Measurements from ENCODE around the gene SCN2A.

Gene SCN2A

GRCh38 chr2:165427686-165428085 is 188.5 kb downstream of the SCN2A start:
- no peak for DNase-seq

- no peak for DNase-seq
Measured at GRCh38 chr2:165428926-165429325, 189.7 kb downstream of the SCN2A start.

GRCh38 chr2:165431014-165431413 is 191.8 kb downstream of the SCN2A start:
- no peak for DNase-seq

- no peak for DNase-seq
Measured at GRCh38 chr2:165432234-165432966, 193.2 kb downstream of the SCN2A start.

GRCh38 chr2:165434865-165435496 is 195.8 kb downstream of the SCN2A start:
- no peak for DNase-seq

GRCh38 chr2:165435611-165436010 is 196.4 kb downstream of the SCN2A start:
- no peak for DNase-seq

GRCh38 chr2:165436559-165436958 is 197.3 kb downstream of the SCN2A start:
- no peak for DNase-seq

- no peak for DNase-seq
Measured at GRCh38 chr2:165440367-165440766, 201.2 kb downstream of the SCN2A start.

All from activated gamma-delta T cell (primary cell).